ENCODE results near the gene APOA5.
A peak's percentile ranks its signal among the peaks of the same experiment; 100 is the strongest.

APOA5 gene

GRCh38 chr11:116794851-116795250 is 3.2 kb upstream of the APOA5 start:
- DNase-seq, result no peak

- no peak for DNase-seq
Measured at GRCh38 chr11:116793772-116794097, 2.1 kb upstream of the APOA5 start.

- DNase-seq, result peak; percentile 2
Measured at GRCh38 chr11:116792869-116793771, 1.4 kb upstream of the APOA5 start.

GRCh38 chr11:116792144-116792868 is 627 bp upstream of the APOA5 start:
- no peak for DNase-seq

- peak; percentile 91 for DNase-seq
Measured at GRCh38 chr11:116791002-116791812, 472 bp downstream of the APOA5 start.

- DNase-seq, result peak; percentile 3
Measured at GRCh38 chr11:116790167-116791001, 1.3 kb downstream of the APOA5 start.

DNA sequence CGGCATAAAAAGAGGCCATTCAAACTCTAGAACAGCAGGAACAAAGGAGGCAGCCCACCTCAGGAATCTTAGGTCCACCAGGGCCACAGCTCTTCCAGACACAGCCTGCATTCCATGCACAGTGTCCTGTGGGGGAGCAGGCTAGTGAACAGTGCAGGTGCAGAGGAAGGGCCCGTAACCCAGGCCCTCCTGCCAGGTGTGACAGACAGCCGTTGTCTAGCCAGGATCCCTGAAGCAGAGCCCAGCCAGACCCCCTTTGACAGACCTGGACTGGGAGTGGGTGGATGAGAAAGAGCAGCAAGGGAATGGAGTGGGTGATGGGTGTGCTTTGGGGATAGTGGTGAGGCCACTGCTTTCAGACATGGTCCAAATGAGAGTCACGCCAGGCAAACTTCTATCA is 2.7 kb downstream of the APOA5 start:
- no peak for DNase-seq

DNA sequence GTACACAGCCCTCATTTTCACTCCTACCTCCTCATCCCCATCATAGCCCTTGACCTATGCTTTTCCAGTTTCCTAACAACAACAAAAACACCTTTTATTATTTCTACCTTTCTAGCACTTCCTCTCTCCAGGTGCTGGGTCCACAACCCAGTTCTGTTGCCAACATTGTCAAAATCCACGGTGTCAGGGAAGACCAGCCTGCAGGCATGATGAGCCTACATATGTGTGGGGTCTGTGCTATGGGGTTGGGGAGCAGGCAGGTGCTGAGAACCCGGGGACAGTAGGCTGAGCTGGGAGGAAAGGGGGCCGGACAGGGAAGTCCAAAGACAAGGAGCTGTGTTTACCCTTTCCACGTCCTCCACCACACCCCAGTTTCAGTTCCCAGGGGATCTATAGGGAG is 3.1 kb downstream of the APOA5 start:
- DNase-seq, result peak; percentile 14

DNA sequence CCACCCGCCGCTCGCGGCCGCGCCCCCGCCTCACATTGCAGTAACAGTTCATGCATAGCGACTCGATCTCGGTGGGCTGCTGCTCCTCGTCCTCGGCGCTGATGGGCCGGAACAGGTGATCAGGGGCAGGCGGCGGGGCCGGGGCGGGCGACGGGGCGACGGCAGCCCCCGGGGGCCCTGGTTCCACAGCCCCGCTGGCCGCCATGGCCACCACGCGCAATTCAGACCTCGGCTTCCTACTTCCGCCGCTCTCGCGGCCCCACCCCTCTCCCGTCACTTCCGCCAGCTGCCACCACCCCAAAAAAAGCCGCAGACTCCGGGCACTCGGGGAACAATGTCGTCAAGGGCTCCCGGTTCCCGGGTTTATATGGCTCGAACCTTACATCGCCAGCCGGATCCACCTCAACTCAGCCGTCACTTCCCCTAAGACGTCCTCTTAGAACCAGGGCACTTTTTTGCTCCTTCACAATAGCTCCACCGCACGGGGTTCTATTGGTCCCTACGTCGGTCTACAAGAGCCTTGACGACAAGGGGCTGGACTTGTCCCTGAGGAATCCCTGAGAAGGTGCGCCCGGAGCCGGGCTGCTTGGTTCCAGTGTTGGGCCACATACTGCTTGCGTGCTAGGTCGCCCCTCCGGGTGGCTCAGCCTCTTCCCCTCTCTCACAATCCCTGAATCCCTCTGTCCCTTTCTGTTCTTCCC is 3.7 kb downstream of the APOA5 start, which contains the start of gene ZPR1:
Gene ZPR1 (minus strand): TSS at position 238 of the 701 bp plus-strand sequence. CDS start 33 bp downstream, at position 205.
- peak; percentile 94 for DNase-seq

- no peak for DNase-seq
Measured at GRCh38 chr11:116787436-116787785, 4.3 kb downstream of the APOA5 start.

DNA sequence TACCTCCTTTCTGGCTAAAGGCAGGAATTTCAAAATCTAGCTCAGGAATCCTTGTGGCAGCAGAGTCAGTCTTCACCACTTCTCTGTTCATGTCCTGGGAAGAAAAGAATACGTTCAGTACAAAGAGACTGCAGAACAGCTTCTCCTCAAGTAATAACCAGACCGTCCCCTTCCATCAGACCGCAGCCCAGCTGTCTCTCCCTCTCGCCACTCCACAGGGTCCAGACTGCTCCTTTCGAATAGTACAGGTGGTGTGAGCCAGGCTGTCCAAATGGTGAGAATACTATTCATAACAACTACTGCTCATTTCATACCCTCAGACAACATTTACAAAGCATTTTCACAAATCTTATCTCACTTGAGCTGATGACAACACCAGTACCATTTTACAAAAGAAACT is 4.7 kb downstream of the APOA5 start:
- no peak for DNase-seq

DNA sequence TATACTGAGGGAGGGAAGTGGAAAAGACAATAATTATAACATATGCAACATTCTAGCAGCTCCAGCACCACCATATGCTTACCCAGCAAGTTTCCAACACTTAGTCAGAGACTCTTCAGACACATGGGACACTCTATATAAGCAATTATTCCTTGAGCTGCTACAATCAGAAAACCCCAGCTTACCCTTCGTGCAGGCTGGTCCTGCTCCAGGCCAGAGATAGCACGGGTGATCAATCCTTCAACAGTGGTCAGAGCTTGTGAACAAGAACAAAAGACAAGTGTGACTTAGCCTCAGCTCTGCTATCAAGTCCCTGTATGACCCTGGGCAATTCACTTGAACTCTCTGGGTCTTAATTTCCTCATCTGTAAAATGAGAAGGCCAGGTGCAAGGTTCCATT is 5.4 kb downstream of the APOA5 start:
- no peak for DNase-seq

GRCh38 chr11:116782728-116783127 is 9.0 kb downstream of the APOA5 start:
- no peak for DNase-seq

DNA sequence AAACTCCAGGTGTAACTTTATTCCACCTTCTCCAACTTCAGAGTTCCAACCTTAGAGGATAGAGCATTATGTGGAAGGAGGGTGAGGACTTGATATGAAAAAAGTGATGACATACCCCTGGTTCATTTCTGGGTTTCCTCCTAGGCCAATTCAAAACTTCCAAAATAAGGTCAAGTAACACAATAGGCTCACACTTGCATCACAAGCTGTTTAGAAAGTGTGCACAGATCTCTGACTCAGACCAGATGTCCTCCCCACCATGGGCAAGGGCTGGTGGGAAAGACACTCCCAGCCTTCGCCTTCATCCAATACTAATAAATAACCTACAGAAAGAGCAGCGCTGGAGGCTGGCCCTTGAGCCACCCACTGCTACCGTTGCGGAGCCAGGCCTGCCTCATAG is 13.1 kb downstream of the APOA5 start:
- no peak for DNase-seq

DNA sequence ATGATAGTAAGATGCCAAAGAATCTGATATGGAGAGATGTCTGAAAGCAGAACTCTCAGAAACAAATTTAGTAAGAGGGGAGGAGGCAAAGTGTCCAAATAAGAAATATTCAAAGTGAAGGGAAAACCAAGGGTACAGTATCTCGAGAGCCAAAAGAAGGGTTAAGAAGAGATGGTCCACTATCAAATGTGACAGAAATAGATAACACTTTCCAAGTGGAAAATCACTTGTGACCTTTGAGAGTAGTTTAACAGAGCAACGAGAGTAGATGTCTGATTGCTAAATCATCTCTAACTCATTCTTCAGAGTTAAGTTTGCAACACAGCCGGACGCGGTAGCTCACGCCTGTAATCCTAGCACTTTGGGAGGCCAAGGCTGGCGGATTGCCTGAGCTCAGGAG is 14.6 kb downstream of the APOA5 start:
- DNase-seq, result no peak

GRCh38 chr11:116776522-116776984 is 15.1 kb downstream of the APOA5 start:
- DNase-seq, result no peak

DNA sequence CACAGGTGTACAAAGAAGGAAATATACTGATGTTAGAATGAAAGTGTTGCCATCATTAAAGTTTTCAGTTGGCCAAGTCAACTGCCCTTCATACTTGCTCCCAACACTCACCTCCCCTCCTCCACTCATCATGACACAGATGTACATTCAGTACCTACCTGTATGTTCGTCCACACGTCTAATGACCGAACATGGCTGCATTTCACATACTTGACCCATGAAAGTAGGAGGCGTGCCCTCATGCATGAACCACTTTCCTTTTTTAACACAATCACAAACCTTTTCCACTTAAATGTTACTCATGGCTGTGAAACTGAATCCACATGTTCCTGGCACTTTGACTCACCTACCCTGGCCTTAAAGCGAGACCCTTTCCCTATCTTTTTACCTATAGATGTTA is 15.7 kb downstream of the APOA5 start:
- no peak for DNase-seq

GRCh38 chr11:116774661-116775060 is 17.0 kb downstream of the APOA5 start:
- no peak for DNase-seq

GRCh38 chr11:116773203-116774097 is 18.2 kb downstream of the APOA5 start:
- DNase-seq, result no peak

- DNase-seq, result peak; percentile 98
Measured at GRCh38 chr11:116772443-116773202, 19.1 kb downstream of the APOA5 start, which contains the start of gene BUD13. BUD13 (minus strand) TSS chr11:116772987; CDS start chr11:116772964, 23 bp downstream.
